GM12874 (cell line): ENCODE data around the gene SH3BGRL3.

Experiments used
- TF ChIP-seq, protein P1 (sequence below): IDR thresholded peaks from 2 replicates; pipeline ENCODE4 v1.5.1; 2011; ENCODE audit warnings: low read depth, mild to moderate bottlenecking, control low read depth, low read length, moderate library complexity; ENCODE audit not compliant: insufficient read depth

SH3BGRL3 gene

DNA sequence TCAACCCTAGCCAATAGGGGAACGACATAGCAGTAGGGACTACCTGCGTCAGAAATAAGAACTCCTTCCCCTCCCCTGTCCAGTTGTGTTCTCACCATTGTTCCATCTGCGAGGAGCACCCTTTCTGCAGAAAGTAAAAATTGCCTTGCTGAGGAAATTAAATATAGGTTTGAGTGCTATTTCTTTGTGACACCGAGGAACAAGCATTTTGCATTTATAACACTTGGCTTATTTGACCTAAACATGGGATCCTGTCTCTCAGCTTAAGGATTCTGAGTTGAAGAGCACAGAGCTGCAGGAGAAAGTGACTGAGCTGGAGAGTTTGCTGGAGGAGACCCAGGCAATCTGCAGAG, 10.7 kb upstream of the SH3BGRL3 start:
- TF ChIP-seq, protein P1, sequence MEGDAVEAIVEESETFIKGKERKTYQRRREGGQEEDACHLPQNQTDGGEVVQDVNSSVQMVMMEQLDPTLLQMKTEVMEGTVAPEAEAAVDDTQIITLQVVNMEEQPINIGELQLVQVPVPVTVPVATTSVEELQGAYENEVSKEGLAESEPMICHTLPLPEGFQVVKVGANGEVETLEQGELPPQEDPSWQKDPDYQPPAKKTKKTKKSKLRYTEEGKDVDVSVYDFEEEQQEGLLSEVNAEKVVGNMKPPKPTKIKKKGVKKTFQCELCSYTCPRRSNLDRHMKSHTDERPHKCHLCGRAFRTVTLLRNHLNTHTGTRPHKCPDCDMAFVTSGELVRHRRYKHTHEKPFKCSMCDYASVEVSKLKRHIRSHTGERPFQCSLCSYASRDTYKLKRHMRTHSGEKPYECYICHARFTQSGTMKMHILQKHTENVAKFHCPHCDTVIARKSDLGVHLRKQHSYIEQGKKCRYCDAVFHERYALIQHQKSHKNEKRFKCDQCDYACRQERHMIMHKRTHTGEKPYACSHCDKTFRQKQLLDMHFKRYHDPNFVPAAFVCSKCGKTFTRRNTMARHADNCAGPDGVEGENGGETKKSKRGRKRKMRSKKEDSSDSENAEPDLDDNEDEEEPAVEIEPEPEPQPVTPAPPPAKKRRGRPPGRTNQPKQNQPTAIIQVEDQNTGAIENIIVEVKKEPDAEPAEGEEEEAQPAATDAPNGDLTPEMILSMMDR: no peak

GRCh38 chr1:26274801-26275425, 5.0 kb upstream of the SH3BGRL3 start:
- TF ChIP-seq, protein P1: no peak

- TF ChIP-seq, protein P1: peak; percentile 83
These were observed 4.1 kb upstream of the SH3BGRL3 start for GRCh38 chr1:26275580-26276431.

- TF ChIP-seq, protein P1: no peak
These were observed 3.5 kb upstream of the SH3BGRL3 start for GRCh38 chr1:26276432-26276838.

DNA sequence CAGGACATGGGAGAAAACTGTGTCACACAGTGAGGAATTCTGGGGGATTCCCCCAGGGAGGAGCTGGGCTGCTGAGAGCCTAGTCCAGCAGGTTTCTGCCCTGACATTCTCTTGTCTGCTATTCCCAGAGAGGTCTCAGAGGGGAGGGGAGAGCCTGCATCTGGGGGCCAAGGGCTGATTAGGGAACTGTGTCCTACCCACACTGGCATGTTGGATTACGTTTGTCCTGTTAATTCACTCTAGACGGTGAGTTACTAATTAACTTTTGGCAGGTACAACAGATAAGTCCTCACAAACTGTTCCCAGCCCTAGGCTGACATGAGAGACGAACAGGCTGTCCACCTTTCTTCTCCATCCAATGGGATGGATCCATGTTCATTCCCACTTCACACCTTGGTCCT, 2.6 kb upstream of the SH3BGRL3 start:
- TF ChIP-seq, protein P1: no peak

GRCh38 chr1:26277719-26278118, 2.2 kb upstream of the SH3BGRL3 start:
- TF ChIP-seq, protein P1: no peak

DNA sequence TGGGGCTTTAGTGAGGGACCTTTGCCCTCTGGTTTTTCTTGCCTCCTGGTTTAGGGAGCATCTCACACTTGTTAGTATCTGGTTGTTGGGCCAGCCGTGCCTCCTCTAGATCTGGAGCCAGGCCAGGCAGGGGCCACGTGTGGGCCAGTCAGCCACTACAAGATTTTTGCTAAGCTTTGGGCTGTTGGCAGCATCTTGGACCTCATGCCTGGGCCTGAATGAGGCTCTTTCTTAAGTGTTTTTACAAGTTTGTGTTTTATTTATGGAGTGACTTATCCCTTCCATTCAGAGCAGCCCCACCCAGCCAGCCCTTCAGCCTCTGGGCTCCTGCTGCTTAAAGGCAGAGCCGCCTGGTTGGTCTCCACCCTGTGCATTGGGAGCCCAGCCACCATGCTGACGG, 1.6 kb upstream of the SH3BGRL3 start:
- TF ChIP-seq, protein P1: no peak
